Upper lobe of left lung (tissue), 4 donors: Measurements from ENCODE around the gene HEXIM2.

Source experiments
- CTCF ChIP-seq, 6 experiments: fragments of 450-650 bp in 4 of 6; fragments of 200-600 bp in 2 of 6; sonication (generic) in 2 of 6; IDR thresholded peaks; one replicate each; pipeline ENCODE4 v1.5.1; 2016 to 2019; ENCODE audit warnings: antibody characterized with exemption in 6 of 6
- POLR2A ChIP-seq, 4 donors: fragments of 450-650 bp; IDR thresholded peaks; one replicate each; pipeline ENCODE4 v1.5.1; 2016 to 2017; ENCODE audit warnings: antibody characterized with exemption in 4 of 4, mild to moderate bottlenecking in 2 of 4

- no peak for TF ChIP-seq POLR2A (IDR thresholded peaks at IDR 0.05)
- no peak for TF ChIP-seq CTCF (IDR thresholded peaks at IDR 0.05)
Observed at GRCh38 chr17:45119964-45120363, 41.7 kb upstream of the HEXIM2 start.
